Natural killer cell (primary cell): ENCODE measurements around the gene ADGRL1. TPM values are rescaled to one million over a fixed set of nuclear protein-coding genes. Genes with fewer than 3 reads are reported as not detected.

Source experiments
- ATAC-seq, 3 donors: fragments of 150-1000 bp in 2 of 3; fragments of 200-7000 bp in 1 of 3; cut with Tn5 transposase; 1 replicate in 1 of 3; 2 replicates in 2 of 3; pipeline ENCODE4 v1.10.0; 2021; ENCODE audit warnings: mild to moderate bottlenecking in 2 of 3, moderate library complexity in 2 of 3
- DNase-seq, 2 donors: peaks; one replicate each; pipeline versions ENCODE4 v3.0.0 to v3.0.0-alpha.2; 2013 to 2021; ENCODE audit warnings: mixed read lengths in 1 of 2
- H3K27ac ChIP-seq: one replicate; pipeline ENCODE4 v1.5.1; 2013; ENCODE audit warnings: mild to moderate bottlenecking, low read length
- H3K27me3 ChIP-seq: one replicate; pipeline ENCODE4 v1.6.1; 2013; ENCODE audit warnings: low read length; ENCODE audit not compliant: control insufficient read depth, insufficient read depth
- H3K36me3 ChIP-seq: one replicate; pipeline ENCODE4 v1.6.1; 2013; ENCODE audit warnings: low read length; ENCODE audit not compliant: control insufficient read depth, insufficient read depth
- H3K4me1 ChIP-seq: one replicate; pipeline ENCODE4 v1.6.1; 2013; ENCODE audit warnings: low read length; ENCODE audit not compliant: control insufficient read depth, insufficient read depth
- H3K4me3 ChIP-seq: one replicate; pipeline ENCODE4 v1.5.1; 2013; ENCODE audit warnings: low read length
- H3K9me3 ChIP-seq: one replicate; pipeline ENCODE4 v1.6.1; 2013; ENCODE audit warnings: low read length; ENCODE audit not compliant: control insufficient read depth, insufficient read depth
- H3K27ac Mint-ChIP-seq, 2 donors: one replicate each; pipeline ENCODE4 v1.8.0; 2022; ENCODE audit warnings: mild to moderate bottlenecking in 2 of 2, mixed read lengths in 2 of 2, moderate library complexity in 1 of 2
- H3K27me3 Mint-ChIP-seq, 2 donors: one replicate each; pipeline ENCODE4 v1.8.0; 2022; ENCODE audit warnings: low read depth in 2 of 2, mixed read lengths in 2 of 2
- H3K36me3 Mint-ChIP-seq: one replicate; pipeline ENCODE4 v1.8.0; 2022; ENCODE audit warnings: mixed read lengths
- H3K4me1 Mint-ChIP-seq, 2 donors: one replicate each; pipeline ENCODE4 v1.8.0; 2022; ENCODE audit warnings: mixed read lengths in 2 of 2
- H3K4me3 Mint-ChIP-seq: one replicate; pipeline ENCODE4 v1.8.0; 2022; ENCODE audit warnings: mild to moderate bottlenecking, moderate library complexity, mixed read lengths
- H3K9me3 Mint-ChIP-seq, 2 donors: one replicate each; pipeline ENCODE4 v1.8.0; 2022; ENCODE audit warnings: mixed read lengths in 2 of 2
- WGBS: methylation state at CpG from one replicate; pipeline ENCODE4 v1.1.7; 2013; ENCODE audit warnings: missing lambda C conversion rate; ENCODE audit not compliant: insufficient coverage; 5-methylcytosine and 5-hydroxymethylcytosine counted together
- intact Hi-C: fragments of 100-400 bp; cut with micrococcal nuclease; formaldehyde crosslinking; loops from one replicate; pipeline ENCODE4 v1.14.2; 2022
- total RNA-seq, 4 donors: library from RNA; stranded (reverse); fragments of 120-200 nt in 1 of 4; gene quantifications; one replicate each; pipeline versions ENCODE4 v1.2.3 to v1.2.4, GENCODE V29; 2013 to 2022
- TF ChIP-seq, protein P1 (sequence below): fragments of 200-600 bp; IDR thresholded peaks from one replicate; pipeline ENCODE4 v1.8.0; 2022; ENCODE audit warnings: antibody characterized with exemption

ADGRL1 gene
- total RNA-seq, 3 donors from 2014 or later (not counting 1 experiment from before 2014, with no cell fraction given): 47.3 to 54.3 (median 52.7) TPM

DNA sequence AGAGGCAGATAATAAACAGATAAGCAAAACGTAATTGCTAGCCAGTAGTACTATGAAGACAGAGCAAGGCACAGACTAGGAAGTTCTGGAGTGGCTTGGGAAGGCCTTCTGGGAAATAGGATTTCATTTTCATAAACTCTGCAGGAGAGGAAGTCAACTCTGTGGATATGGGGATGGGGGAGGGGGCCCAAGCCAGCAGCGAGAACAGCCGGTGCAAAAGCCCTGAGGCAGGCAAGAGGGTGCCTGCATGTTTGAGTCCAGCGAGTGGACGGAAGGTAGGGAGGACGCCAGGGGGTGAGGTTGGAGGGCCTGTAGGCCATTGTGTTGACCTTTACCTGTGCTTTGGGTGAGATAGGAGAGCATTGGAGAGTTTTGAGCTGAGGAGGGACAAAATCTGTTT is 60.6 kb downstream of the ADGRL1 start:
- intact Hi-C loops: no loop called here
- no peaks in the 10 kb centered on the region for H3K27me3 Mint-ChIP-seq

DNA sequence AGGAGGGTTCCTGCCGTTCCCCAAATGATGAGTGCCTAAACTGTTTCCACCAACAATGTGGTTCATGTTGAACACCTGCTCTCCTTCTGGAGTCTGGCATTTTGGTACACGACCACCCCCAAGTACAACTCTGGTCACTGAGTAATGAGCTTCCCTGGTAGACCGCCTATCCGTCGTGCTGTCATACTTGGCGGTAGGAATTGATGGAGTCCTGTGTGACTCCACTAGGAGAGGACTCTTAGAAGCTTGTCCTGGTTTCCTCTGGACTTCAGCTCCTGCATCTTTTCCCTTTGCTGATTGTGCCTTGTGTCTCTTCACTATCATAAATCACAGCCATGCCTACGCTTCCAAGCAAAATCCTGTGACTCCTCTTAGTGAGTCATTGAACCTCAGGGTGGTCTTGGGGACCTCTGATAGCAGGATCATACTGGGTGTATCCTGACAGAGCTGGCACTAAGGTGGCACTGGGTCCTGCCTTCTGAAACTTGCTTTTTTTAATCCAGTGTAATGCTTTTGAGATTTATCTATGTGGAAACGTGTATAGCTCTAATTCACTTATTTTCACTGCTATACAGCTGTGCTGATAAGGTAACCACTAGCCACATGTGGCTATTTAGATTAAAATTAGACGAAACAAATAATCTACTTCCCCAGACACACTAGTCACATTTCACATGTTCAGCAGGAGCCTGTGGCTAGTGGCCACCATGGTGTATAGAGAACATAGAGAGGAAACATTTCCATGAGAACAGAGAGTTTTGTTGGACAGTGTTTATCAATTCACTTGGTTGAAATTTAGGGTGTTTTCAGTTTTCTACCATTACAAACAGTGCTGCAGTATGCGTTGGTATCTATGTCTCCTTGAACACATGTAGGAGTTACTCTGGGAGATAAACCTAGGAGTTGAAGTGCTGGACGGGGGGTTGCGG is 63.4 kb downstream of the ADGRL1 start:
- Histone ChIP-seq H3K27ac (no peak overlapping the region), H3K36me3 (no peaks in the 10 kb centered on the region), H3K4me1 (peaks cover 10% of the 10 kb centered on the region), H3K9me3 (no peaks in the 10 kb centered on the region), H3K27me3 (no peaks in the 10 kb centered on the region), H3K4me3 (no peak overlapping the region)
- TF ChIP-seq, protein P1, sequence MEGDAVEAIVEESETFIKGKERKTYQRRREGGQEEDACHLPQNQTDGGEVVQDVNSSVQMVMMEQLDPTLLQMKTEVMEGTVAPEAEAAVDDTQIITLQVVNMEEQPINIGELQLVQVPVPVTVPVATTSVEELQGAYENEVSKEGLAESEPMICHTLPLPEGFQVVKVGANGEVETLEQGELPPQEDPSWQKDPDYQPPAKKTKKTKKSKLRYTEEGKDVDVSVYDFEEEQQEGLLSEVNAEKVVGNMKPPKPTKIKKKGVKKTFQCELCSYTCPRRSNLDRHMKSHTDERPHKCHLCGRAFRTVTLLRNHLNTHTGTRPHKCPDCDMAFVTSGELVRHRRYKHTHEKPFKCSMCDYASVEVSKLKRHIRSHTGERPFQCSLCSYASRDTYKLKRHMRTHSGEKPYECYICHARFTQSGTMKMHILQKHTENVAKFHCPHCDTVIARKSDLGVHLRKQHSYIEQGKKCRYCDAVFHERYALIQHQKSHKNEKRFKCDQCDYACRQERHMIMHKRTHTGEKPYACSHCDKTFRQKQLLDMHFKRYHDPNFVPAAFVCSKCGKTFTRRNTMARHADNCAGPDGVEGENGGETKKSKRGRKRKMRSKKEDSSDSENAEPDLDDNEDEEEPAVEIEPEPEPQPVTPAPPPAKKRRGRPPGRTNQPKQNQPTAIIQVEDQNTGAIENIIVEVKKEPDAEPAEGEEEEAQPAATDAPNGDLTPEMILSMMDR: no peak
- Mint-ChIP-seq H3K4me1 (peaks cover 27 to 38% of the 10 kb centered on the region in 2 donors), H3K9me3 (no peaks in the 10 kb centered on the region), H3K36me3 (no peaks in the 10 kb centered on the region), H3K27ac (no peak overlapping the region), H3K27me3 (no peaks in the 10 kb centered on the region), H3K4me3 (no peak overlapping the region)
- WGBS: 86% methylated on average over 11 of the region's 12 CpGs
- DNase-seq: no peak
- no peak for ATAC-seq
- intact Hi-C loops: no loop called here

More for the DNA sequence above, 60.6 kb downstream of the ADGRL1 start:
- H3K4me1 ChIP-seq: peaks cover 26% of the 10 kb centered on the region
- Mint-ChIP-seq H3K4me1 (peaks cover 37 to 51% of the 10 kb centered on the region in 2 donors), H3K36me3 (no peaks in the 10 kb centered on the region), H3K27ac (peak overlapping the region in 1 of 2 donors; percentile 38), H3K9me3 (no peaks in the 10 kb centered on the region), H3K4me3 (no peak overlapping the region)
- no peak for DNase-seq
- no peaks in the 10 kb centered on the region for H3K27me3 ChIP-seq
- no peak overlapping the region for H3K4me3 ChIP-seq
- TF ChIP-seq, protein P1: no peak
- 96% methylated on average over 6 of the region's 6 CpGs for WGBS
- H3K9me3 ChIP-seq: no peaks in the 10 kb centered on the region
- no peaks in the 10 kb centered on the region for H3K36me3 ChIP-seq
- ATAC-seq: no peak
- H3K27ac ChIP-seq: no peak overlapping the region

DNA sequence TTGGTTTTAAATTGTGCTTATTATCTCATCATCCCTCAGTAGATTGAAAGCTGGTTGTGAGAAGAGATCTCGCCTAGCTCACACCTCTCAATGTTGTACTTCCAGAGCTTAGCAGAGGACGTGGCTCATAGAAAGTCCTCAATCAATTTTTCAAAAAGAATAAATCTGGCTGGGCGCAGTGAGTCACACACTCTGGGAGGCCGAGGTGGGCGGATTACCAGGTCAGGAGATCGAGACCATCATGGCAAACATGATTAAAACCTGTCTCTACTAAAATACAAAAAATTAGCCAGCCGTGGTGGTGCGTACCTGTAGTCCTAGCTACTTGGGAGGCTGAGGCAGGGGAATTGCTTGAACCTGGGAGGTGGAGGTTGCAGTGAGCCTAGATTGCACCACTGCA is 64.9 kb downstream of the ADGRL1 start:
- peaks cover 34 to 49% of the 10 kb centered on the region in 2 donors for H3K4me1 Mint-ChIP-seq
- intact Hi-C loops: no loop called here
- no peaks in the 10 kb centered on the region for H3K27me3 ChIP-seq
- WGBS: 94% methylated on average over 7 of the region's 8 CpGs
- no peak overlapping the region for H3K27ac ChIP-seq
- no peak overlapping the region for H3K4me3 ChIP-seq
- no peaks in the 10 kb centered on the region for H3K27me3 Mint-ChIP-seq
- no peaks in the 10 kb centered on the region for H3K36me3 ChIP-seq
- ATAC-seq: no peak
- H3K9me3 Mint-ChIP-seq: no peaks in the 10 kb centered on the region
- TF ChIP-seq, protein P1: no peak
- H3K4me3 Mint-ChIP-seq: no peak overlapping the region
- no peaks in the 10 kb centered on the region for H3K9me3 ChIP-seq
- no peak for DNase-seq
- no peaks in the 10 kb centered on the region for H3K36me3 Mint-ChIP-seq
- peaks cover 15% of the 10 kb centered on the region for H3K4me1 ChIP-seq
- no peak overlapping the region for H3K27ac Mint-ChIP-seq
